NT2/D1 (cell line): ENCODE results near the gene CST3.

ENCODE experiments used
- YY1 ChIP-seq: IDR thresholded peaks from 2 replicates; pipeline ENCODE4 v1.6.1; 2011; ENCODE audit not compliant: insufficient read length, insufficient read depth
- ZNF274 ChIP-seq: IDR thresholded peaks from 2 replicates; pipeline ENCODE4 v1.6.1; 2011; ENCODE audit warnings: mild to moderate bottlenecking, low read depth, low read length

- TF ChIP-seq YY1 (no peak), ZNF274 (no peak)
Measured at GRCh38 chr20:23646106-23646873, 8.5 kb upstream of the CST3 start.
